Epidermal melanocyte (primary cell): Measurements from ENCODE around the gene KCNG4.

Source experiments
- DNase-seq: peaks from one replicate; pipeline ENCODE4 v3.0.0; 2011; ENCODE audit warnings: low spot score; ENCODE audit not compliant: insufficient read length

Gene KCNG4

GRCh38 chr16:84266451-84266850, 26.6 kb upstream of the KCNG4 start:
- DNase-seq, result no peak

GRCh38 chr16:84262939-84263338, 23.1 kb upstream of the KCNG4 start:
- DNase-seq, result no peak

- no peak for DNase-seq
Observed at GRCh38 chr16:84262031-84262430, 22.2 kb upstream of the KCNG4 start.

GRCh38 chr16:84260766-84261554, 21.1 kb upstream of the KCNG4 start:
- no peak for DNase-seq

GRCh38 chr16:84259691-84260090, 19.9 kb upstream of the KCNG4 start:
- no peak for DNase-seq

GRCh38 chr16:84258266-84258665, 18.5 kb upstream of the KCNG4 start:
- DNase-seq, result no peak

- no peak for DNase-seq
Observed at GRCh38 chr16:84255050-84255810, 15.4 kb upstream of the KCNG4 start.

GRCh38 chr16:84254062-84254461, 14.2 kb upstream of the KCNG4 start:
- no peak for DNase-seq

- DNase-seq, result no peak
Observed at GRCh38 chr16:84253173-84253572, 13.4 kb upstream of the KCNG4 start.

- no peak for DNase-seq
Observed at GRCh38 chr16:84252184-84252583, 12.4 kb upstream of the KCNG4 start.

GRCh38 chr16:84247844-84248243, 8.0 kb upstream of the KCNG4 start:
- DNase-seq, result no peak

GRCh38 chr16:84247331-84247730, 7.5 kb upstream of the KCNG4 start:
- no peak for DNase-seq

- no peak for DNase-seq
Observed at GRCh38 chr16:84246679-84247077, 6.9 kb upstream of the KCNG4 start.

- DNase-seq, result no peak
Observed at GRCh38 chr16:84245956-84246678, 6.3 kb upstream of the KCNG4 start.

- no peak for DNase-seq
Observed at GRCh38 chr16:84244728-84245127, 4.9 kb upstream of the KCNG4 start.

GRCh38 chr16:84243732-84244131, 3.9 kb upstream of the KCNG4 start:
- no peak for DNase-seq

GRCh38 chr16:84242839-84243238, 3.0 kb upstream of the KCNG4 start:
- no peak for DNase-seq

GRCh38 chr16:84241778-84242177, 2.0 kb upstream of the KCNG4 start:
- no peak for DNase-seq

- DNase-seq, result no peak
Observed at GRCh38 chr16:84240455-84240854, 643 bp upstream of the KCNG4 start.

- no peak for DNase-seq
Observed at GRCh38 chr16:84239141-84239769, 557 bp downstream of the KCNG4 start.

GRCh38 chr16:84237994-84238750, 1.6 kb downstream of the KCNG4 start:
- no peak for DNase-seq
